Measurements from ENCODE around the gene EFHC1.

GRCh38 chr6:52373151-52373690 is 46.9 kb upstream of the EFHC1 start:
- TF ChIP-seq POLR2AphosphoS5 (IDR thresholded peaks at IDR 0.05) (no peak), EP300 (IDR thresholded peaks at IDR 0.05) (no peak), POLR2A (IDR thresholded peaks at IDR 0.05) (no peak), CTCF (IDR thresholded peaks at IDR 0.05) (no peak)
